Psoas muscle (tissue), 8 donors: Measurements from ENCODE around the gene LILRB5. TPM values are rescaled to one million over a fixed set of nuclear protein-coding genes. Genes with fewer than 3 reads are reported as not detected.
"Not testable (repeated sequence)": the region's sequence is repeated elsewhere in the genome, so short reads cannot be mapped to it uniquely, and the experiment has no call there.

Source experiments
- ATAC-seq, 4 donors: fragments of 200-7000 bp; cut with Tn5 transposase; one replicate each; pipeline ENCODE4 v1.9.1; 2020; ENCODE audit warnings: moderate library complexity in 3 of 4, mild to moderate bottlenecking in 2 of 4
- DNase-seq, 2 donors: peaks; one replicate each; pipeline ENCODE4 v3.0.0-alpha.2; 2020
- H3K27ac ChIP-seq: fragments of 200-600 bp; one replicate; pipeline ENCODE4 v1.8.0; 2022
- H3K27me3 ChIP-seq, 3 donors: fragments of 200-600 bp in 1 of 3; one replicate each; pipeline versions ENCODE4 v1.6.1 to v1.8.0; 2013 to 2022; ENCODE audit warnings: low read length in 2 of 3, mild to moderate bottlenecking in 2 of 3, moderate library complexity in 1 of 3; ENCODE audit not compliant: insufficient read depth in 3 of 3
- H3K36me3 ChIP-seq, 2 donors: fragments of 200-600 bp in 1 of 2; one replicate each; pipeline versions ENCODE4 v1.6.1 to v1.8.0; 2013 to 2022; ENCODE audit warnings: low read depth in 1 of 2, mild to moderate bottlenecking in 1 of 2, moderate library complexity in 1 of 2; ENCODE audit not compliant: insufficient read depth in 1 of 2
- H3K4me1 ChIP-seq: fragments of 200-600 bp; one replicate; pipeline ENCODE4 v1.8.0; 2022
- H3K4me3 ChIP-seq: fragments of 200-600 bp; one replicate; pipeline ENCODE4 v1.8.0; 2022; ENCODE audit warnings: mild to moderate bottlenecking
- H3K9me3 ChIP-seq: fragments of 200-600 bp; one replicate; pipeline ENCODE4 v1.8.0; 2022
- WGBS, 3 donors: extraction: QIAGEN DNeasy Blood & Tissue Kit; methylation state at CpG; one replicate each; pipeline versions ENCODE4 v1.1.6 to v1.1.7; 2013; 5-methylcytosine and 5-hydroxymethylcytosine counted together
- intact Hi-C, 2 donors: fragments of 100-400 bp; cut with DNase I; formaldehyde crosslinking; loops; one replicate each; pipeline versions ENCODE4 v1.11.0 to v1.14.2; 2022
- polyA plus RNA-seq, 3 donors: library from polyadenylated mRNA; stranded (reverse); fragments of 200-250 nt; gene quantifications; one replicate each; pipeline ENCODE4 v1.2.3, GENCODE V29; 2013
- total RNA-seq, 4 donors: library from RNA; stranded (reverse); fragmentation: NEBNext Ultra II Directional in 2 of 4; extraction: Animal tissue kit (Norgen Biotek cat#: 25700) in 2 of 4; gene quantifications; one replicate each; pipeline versions ENCODE4 v1.2.1 to v1.2.4, GENCODE V29; 2021 to 2023
- TF ChIP-seq, protein P1 (sequence below): fragments of 200-600 bp; IDR thresholded peaks from one replicate; pipeline ENCODE4 v1.8.0; 2022; ENCODE audit warnings: antibody characterized with exemption
- donor health status: healthy with polysubstance abuse.
- donor health status: DM: no; HTN: no; CAD: no; lungs with moderate emphysema.
- donor health status: Bipolar disorder and iron deficiency.
- donor health status: healthy.
- donor health status: DM: yes; HTN: yes; CAD: no.
- donor health status: DM: no; HTN: no; CAD: no.
- donor health status: DM: no; HTN: no; CAD: no.
- donor health status: DM: yes; HTN: yes; CAD: no.

The LILRB5 gene
- total and polyA plus RNA-seq, 7 donors = 0.95 to 5.1 (median 2.2) TPM

DNA sequence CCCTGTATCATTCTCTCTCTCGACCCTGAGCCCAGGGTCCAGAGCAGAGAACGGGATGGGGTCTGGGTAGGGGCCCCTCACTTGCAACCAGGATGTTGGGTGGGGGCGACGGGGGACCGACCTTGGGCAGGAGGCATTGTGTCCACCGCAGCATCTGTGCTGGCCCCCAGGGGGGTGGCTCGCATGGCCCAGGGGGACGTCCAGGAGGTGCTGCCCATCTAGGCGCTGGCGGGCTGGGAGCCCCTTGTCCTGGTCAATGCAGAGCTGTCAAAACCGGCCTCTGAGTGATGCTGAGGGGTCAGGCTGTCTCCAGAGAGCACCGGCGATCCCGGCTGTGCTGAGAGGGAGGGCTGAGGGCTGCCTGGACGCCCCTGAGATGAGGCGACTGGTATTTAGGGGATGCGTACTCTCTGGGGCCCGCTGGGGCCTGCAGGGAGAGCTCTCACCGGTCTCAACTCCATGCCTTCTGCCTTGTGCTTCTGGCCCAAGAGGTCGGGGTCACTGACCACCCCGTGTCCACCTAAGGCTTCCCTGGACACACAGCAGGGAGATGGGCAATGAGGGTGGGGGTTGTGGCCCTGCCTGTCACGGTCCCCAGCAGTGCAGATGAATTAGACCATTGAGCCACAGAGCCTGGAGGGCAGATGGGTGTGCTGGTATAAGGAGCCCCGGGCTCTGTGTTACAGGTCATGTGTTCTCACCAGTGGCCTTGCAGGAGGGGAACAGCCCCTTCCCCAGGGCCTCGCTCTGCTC, 47.8 kb downstream of the LILRB5 start:
- TF ChIP-seq, protein P1, sequence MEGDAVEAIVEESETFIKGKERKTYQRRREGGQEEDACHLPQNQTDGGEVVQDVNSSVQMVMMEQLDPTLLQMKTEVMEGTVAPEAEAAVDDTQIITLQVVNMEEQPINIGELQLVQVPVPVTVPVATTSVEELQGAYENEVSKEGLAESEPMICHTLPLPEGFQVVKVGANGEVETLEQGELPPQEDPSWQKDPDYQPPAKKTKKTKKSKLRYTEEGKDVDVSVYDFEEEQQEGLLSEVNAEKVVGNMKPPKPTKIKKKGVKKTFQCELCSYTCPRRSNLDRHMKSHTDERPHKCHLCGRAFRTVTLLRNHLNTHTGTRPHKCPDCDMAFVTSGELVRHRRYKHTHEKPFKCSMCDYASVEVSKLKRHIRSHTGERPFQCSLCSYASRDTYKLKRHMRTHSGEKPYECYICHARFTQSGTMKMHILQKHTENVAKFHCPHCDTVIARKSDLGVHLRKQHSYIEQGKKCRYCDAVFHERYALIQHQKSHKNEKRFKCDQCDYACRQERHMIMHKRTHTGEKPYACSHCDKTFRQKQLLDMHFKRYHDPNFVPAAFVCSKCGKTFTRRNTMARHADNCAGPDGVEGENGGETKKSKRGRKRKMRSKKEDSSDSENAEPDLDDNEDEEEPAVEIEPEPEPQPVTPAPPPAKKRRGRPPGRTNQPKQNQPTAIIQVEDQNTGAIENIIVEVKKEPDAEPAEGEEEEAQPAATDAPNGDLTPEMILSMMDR = no peak
- intact Hi-C loops = no loop called here
- no peaks in the 10 kb centered on the region for H3K9me3 ChIP-seq
- peak overlapping the region; percentile 79 for H3K27ac ChIP-seq
- peaks cover 16 to 45% of the 10 kb centered on the region in 2 donors for H3K36me3 ChIP-seq
- DNase-seq (no peak), ATAC-seq (peak; percentile 7 to 28 (median 15))
- H3K4me1 ChIP-seq = peaks cover 54% of the 10 kb centered on the region
- H3K27me3 ChIP-seq = no peaks in the 10 kb centered on the region
- 49 to 60% (median 57%) methylated on average over 19 to 24 of the region's 24 CpGs for WGBS, 3 donors
- H3K4me3 ChIP-seq = no peak overlapping the region

DNA sequence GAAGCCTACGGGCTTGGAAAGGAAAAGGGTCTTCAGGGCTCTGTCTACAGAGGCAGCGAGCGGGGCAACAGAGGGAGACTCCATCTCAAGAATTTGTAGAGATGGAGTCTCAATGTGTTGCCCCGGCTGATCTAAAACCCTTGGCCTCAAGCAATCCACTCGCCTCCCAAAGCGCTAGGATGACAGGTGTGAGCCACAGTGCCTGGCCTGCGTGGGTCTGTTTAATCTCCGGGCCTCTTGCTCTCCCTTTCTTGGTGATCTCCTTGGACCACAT, 48.4 kb downstream of the LILRB5 start:
- TF ChIP-seq, protein P1 = no peak
- intact Hi-C loops = no loop called here
- 50 to 58% (median 53%) methylated on average over 8 of the region's 8 CpGs for WGBS, 3 donors
- Histone ChIP-seq H3K27me3 (no peaks in the 10 kb centered on the region), H3K27ac (peak overlapping the region; percentile 79), H3K4me1 (peaks cover 59% of the 10 kb centered on the region), H3K9me3 (no peaks in the 10 kb centered on the region), H3K36me3 (peaks cover 16 to 50% of the 10 kb centered on the region in 2 donors), H3K4me3 (no peak overlapping the region)
- peak in 1 of 4 donors; percentile 1 for ATAC-seq
- DNase-seq = no peak

DNA sequence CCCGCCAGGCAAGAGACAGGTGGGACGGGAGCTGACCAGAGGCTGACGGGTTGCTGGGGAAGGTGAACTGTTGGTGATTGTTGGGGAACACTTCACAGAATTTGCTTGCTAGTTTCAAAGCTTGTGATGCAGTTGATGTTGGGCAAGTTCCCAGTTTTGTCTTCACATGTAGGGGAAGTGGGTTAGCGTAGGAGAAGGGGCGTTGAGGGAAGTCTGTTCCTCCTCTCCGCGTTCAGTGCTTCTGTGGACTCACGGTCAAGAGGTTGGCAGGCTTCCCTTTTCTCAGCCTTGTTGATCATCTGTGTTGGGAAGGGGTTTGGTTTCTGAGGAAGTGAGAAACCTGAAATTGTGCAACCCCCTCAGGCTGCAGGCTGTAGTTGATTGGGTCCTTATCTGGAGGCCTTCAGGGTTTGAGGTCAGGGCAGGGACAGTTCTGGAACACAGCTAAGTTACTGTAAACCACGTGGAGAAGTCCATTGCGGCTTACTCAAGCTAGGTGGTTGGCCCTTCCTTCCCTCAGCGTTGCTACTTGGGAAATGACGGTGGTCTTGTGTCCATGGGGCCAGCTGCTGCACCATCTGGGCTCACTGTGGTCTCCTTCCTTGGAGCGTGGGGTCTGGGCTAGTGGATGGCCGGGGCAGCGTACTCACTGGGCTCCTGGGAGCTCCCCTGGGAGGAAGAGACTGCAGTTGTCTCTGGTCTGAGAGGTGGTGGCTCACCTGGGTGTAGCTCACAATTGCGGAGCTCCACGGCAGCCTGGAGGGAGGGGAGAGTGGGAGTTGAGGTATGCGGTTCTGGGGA, 48.9 kb downstream of the LILRB5 start:
- peak; percentile 15 to 37 (median 22) for ATAC-seq
- H3K27me3 ChIP-seq = no peaks in the 10 kb centered on the region
- peak overlapping the region; percentile 79 for H3K27ac ChIP-seq
- H3K4me3 ChIP-seq = peak overlapping the region; percentile 18
- intact Hi-C loops = no loop called here
- H3K9me3 ChIP-seq = no peaks in the 10 kb centered on the region
- peaks cover 16 to 56% of the 10 kb centered on the region in 2 donors for H3K36me3 ChIP-seq
- peaks cover 65% of the 10 kb centered on the region for H3K4me1 ChIP-seq
- WGBS, 3 donors = 64 to 72% (median 66%) methylated on average over 18 of the region's 18 CpGs
- TF ChIP-seq, protein P1 = no peak
- DNase-seq = peak in 1 of 2 donors; percentile 73

DNA sequence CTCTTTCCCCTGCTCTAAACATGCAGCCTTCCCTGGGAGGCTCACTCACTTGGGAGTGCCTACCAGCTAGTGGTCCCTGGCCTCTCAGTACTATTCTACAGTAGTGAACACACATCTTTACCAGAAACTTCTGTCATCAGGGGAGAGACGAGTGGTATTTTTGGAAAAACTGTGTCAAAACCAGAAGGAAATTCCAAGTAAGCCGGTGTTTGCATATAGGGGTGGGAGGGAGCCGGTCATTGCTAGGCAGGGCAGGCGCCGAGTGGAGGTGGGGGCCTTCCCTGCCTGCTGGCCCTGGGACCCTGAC, 49.4 kb downstream of the LILRB5 start:
- peak overlapping the region; percentile 18 for H3K4me3 ChIP-seq
- intact Hi-C loops = no loop called here

DNA sequence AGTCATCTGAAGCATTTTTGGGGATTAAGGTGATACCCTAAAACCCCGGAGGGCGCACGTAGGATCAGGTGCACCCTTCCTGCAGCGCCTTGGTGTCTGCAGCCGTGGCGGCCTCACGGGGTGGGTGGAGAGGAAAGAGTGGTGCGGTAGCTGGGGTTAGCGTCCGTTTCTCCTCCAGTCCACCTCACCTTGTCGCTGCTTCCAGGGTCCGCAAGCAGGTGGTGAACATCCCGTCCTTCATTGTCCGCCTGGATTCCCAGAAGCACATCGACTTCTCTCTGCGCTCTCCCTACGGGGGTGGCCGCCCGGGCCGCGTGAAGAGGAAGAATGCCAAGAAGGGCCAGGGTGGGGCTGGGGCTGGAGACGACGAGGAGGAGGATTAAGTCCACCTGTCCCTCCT, 49.9 kb downstream of the LILRB5 start:
- intact Hi-C loops, H3K27me3 ChIP-seq, DNase-seq, H3K27ac ChIP-seq, H3K9me3 ChIP-seq, ATAC-seq: not testable (repeated sequence)
- H3K36me3 ChIP-seq = peaks cover 21 to 66% of the 10 kb centered on the region in 2 donors
- peaks cover 74% of the 10 kb centered on the region for H3K4me1 ChIP-seq
- peak overlapping the region; percentile 18 for H3K4me3 ChIP-seq
- WGBS, 3 donors = 67 to 73% (median 69%) methylated on average over 23 of the region's 23 CpGs

More for the DNA sequence above, 49.4 kb downstream of the LILRB5 start:
- TF ChIP-seq, protein P1 = no peak
- DNase-seq (no peak), ATAC-seq (no peak)
- 76 to 84% (median 77%) methylated on average over 5 of the region's 5 CpGs for WGBS, 3 donors
- Histone ChIP-seq H3K36me3 (peaks cover 17 to 61% of the 10 kb centered on the region in 2 donors), H3K9me3 (no peaks in the 10 kb centered on the region), H3K27me3 (no peaks in the 10 kb centered on the region), H3K27ac (peak overlapping the region; percentile 53), H3K4me1 (peaks cover 70% of the 10 kb centered on the region)
